Breast epithelium (tissue), 3 donors: ENCODE measurements around the gene KRTAP9-1. TPM values are rescaled to one million over a fixed set of nuclear protein-coding genes. Genes with fewer than 3 reads are reported as not detected.

Experiments used
- total RNA-seq, 3 donors: library from RNA; depleted of rRNA; stranded (reverse); fragments of >200 nt; gene quantifications; one replicate each; pipeline ENCODE4 v1.1.0, GENCODE V29; 2016

KRTAP9-1 gene
- total RNA-seq, 3 donors from 2014 or later, result not detected

Other genes starting within 250 kb of the KRTAP9-1 start
- gene KRT39, start 222.9 kb upstream of the KRTAP9-1 start, total RNA-seq, result not detected
- gene KRT40, start 205.6 kb upstream of the KRTAP9-1 start, total RNA-seq, result under 1 TPM in 1 of 3 donors, not detected in 2; 0.29 TPM
- gene KRTAP3-3, start 195.7 kb upstream of the KRTAP9-1 start, total RNA-seq, result not detected
- gene KRTAP3-2, start 190.0 kb upstream of the KRTAP9-1 start, total RNA-seq, result not detected
- not detected for gene KRTAP3-1, start 180.8 kb upstream of the KRTAP9-1 start, total RNA-seq
- not detected for gene KRTAP1-5, start 162.7 kb upstream of the KRTAP9-1 start, total RNA-seq
- gene KRTAP1-4, start 159.7 kb upstream of the KRTAP9-1 start, total RNA-seq, result not detected
- gene KRTAP1-3, start 155.0 kb upstream of the KRTAP9-1 start, total RNA-seq, result not detected
- not detected for gene KRTAP1-1, start 148.4 kb upstream of the KRTAP9-1 start, total RNA-seq
- gene KRTAP2-1, start 142.6 kb upstream of the KRTAP9-1 start, total RNA-seq, result not detected
- not detected for gene KRTAP2-2, start 134.7 kb upstream of the KRTAP9-1 start, total RNA-seq
- not detected for gene KRTAP2-3, start 129.8 kb upstream of the KRTAP9-1 start, total RNA-seq
- gene KRTAP2-4, start 124.0 kb upstream of the KRTAP9-1 start, total RNA-seq, result not detected
- not detected for gene KRTAP4-7, start 105.7 kb upstream of the KRTAP9-1 start, total RNA-seq
- not detected for gene KRTAP4-8, start 91.7 kb upstream of the KRTAP9-1 start, total RNA-seq
- not detected for gene KRTAP4-16, start 87.7 kb upstream of the KRTAP9-1 start, total RNA-seq
- gene KRTAP4-9, start 84.5 kb upstream of the KRTAP9-1 start, total RNA-seq, result not detected
- gene KRTAP4-11, start 71.5 kb upstream of the KRTAP9-1 start, total RNA-seq, result not detected
- not detected for gene KRTAP4-12, start 65.7 kb upstream of the KRTAP9-1 start, total RNA-seq
- not detected for gene KRTAP4-6, start 49.3 kb upstream of the KRTAP9-1 start, total RNA-seq
- gene KRTAP4-5, start 40.1 kb upstream of the KRTAP9-1 start, total RNA-seq, result not detected
- not detected for gene KRTAP4-4, start 29.1 kb upstream of the KRTAP9-1 start, total RNA-seq
- gene KRTAP4-3, start 21.7 kb upstream of the KRTAP9-1 start, total RNA-seq, result not detected
- gene KRTAP4-2, start 11.7 kb upstream of the KRTAP9-1 start, total RNA-seq, result not detected
- gene KRTAP4-1, start 5.0 kb upstream of the KRTAP9-1 start, total RNA-seq, result not detected
- not detected for gene KRTAP9-2, start 36.8 kb downstream of the KRTAP9-1 start, total RNA-seq
- gene KRTAP9-3, start 42.6 kb downstream of the KRTAP9-1 start, total RNA-seq, result not detected
- gene KRTAP9-8, start 48.1 kb downstream of the KRTAP9-1 start, total RNA-seq, result not detected
- not detected for gene KRTAP9-4, start 59.8 kb downstream of the KRTAP9-1 start, total RNA-seq
- not detected for gene KRTAP9-9, start 65.5 kb downstream of the KRTAP9-1 start, total RNA-seq
- not detected for gene KRTAP9-6, start 75.5 kb downstream of the KRTAP9-1 start, total RNA-seq
- not detected for gene KRTAP9-7, start 85.8 kb downstream of the KRTAP9-1 start, total RNA-seq
- not detected for gene KRTAP29-1, start 113.0 kb downstream of the KRTAP9-1 start, total RNA-seq
- gene KRTAP16-1, start 119.4 kb downstream of the KRTAP9-1 start, total RNA-seq, result not detected
- not detected for gene KRTAP17-1, start 125.8 kb downstream of the KRTAP9-1 start, total RNA-seq
- gene KRT33A, start 160.9 kb downstream of the KRTAP9-1 start, total RNA-seq, result not detected
- not detected for gene KRT33B, start 179.9 kb downstream of the KRTAP9-1 start, total RNA-seq
- not detected for gene KRT34, start 192.4 kb downstream of the KRTAP9-1 start, total RNA-seq
- gene KRT31, start 207.7 kb downstream of the KRTAP9-1 start, total RNA-seq, result not detected
- gene KRT37, start 234.7 kb downstream of the KRTAP9-1 start, total RNA-seq, result not detected